HepG2 (cell line): ENCODE measurements around the gene ANK3. TPM values are rescaled to one million over a fixed set of nuclear protein-coding genes. Genes with fewer than 3 reads are reported as not detected.

Experiments
- ATAC-seq: fragments of 200-7000 bp; cut with Tn5 transposase; 3 replicates; pipeline ENCODE4 v1.9.1; 2020; ENCODE audit warnings: mild to moderate bottlenecking, moderate library complexity
- BruUV-seq: library from RNA; stranded (reverse); fragments of 400-500 nt; replicated peaks from 2 replicates; lab custom pipeline; 2021; lab: Mats Ljungman, UMichigan
- CTCF ChIA-PET: fragments of 300-600 bp; formaldehyde crosslinking; extraction: SDS; loops from one replicate; lab custom pipeline; 2021; ENCODE audit warnings: low total read pairs, inconsistent platforms, low intra/inter-chr PET ratio; lab: Yijun Ruan, JAX
- POLR2A ChIA-PET: fragments of 350-600 bp; sonication (Branson Sonifier 250); formaldehyde crosslinking; loops from one replicate; lab custom pipeline; 2020; ENCODE audit warnings: antibody characterized with exemption, inconsistent platforms; lab: Yijun Ruan, JAX
- DNase-seq: peaks from one replicate; pipeline ENCODE4 v3.0.0-alpha.2; 2015; ENCODE audit warnings: low spot score
- FAIRE-seq: peaks from 3 replicates; lab custom pipeline; 2011; peaks lifted over from hg19 to GRCh38; lab: Jason Lieb, UNC
- H2AFZ ChIP-seq: one replicate; pipeline ENCODE4 v1.6.1; 2011; ENCODE audit warnings: low read length, inconsistent platforms
- H3K27ac ChIP-seq: fragments of 300-600 bp; 3 replicates; pipeline ENCODE4 v1.8.0; 2011; ENCODE audit warnings: mixed run types, mild to moderate bottlenecking, mixed read lengths, low read length, inconsistent platforms; ENCODE audit not compliant: insufficient read depth; ENCODE audit errors: extremely low read length
- H3K27me3 ChIP-seq, 2 experiments: fragments of 200-600 bp in 1 of 2; 2 replicates in 1 of 2; 3 replicates in 1 of 2; pipeline versions ENCODE4 v1.6.0 to v1.8.0; 2011; ENCODE audit warnings: low read length in 2 of 2, mild to moderate bottlenecking in 2 of 2, moderate library complexity in 2 of 2, inconsistent platforms in 1 of 2; ENCODE audit not compliant: insufficient read depth in 2 of 2, control insufficient read depth in 1 of 2
- H3K36me3 ChIP-seq, 2 experiments: fragments of 200-600 bp in 1 of 2; replicated peaks in 1 of 2; 2 replicates in 1 of 2; 3 replicates in 1 of 2; pipeline versions ENCODE4 v1.5.1 to v1.8.0; 2011; ENCODE audit warnings: low read length in 2 of 2, inconsistent platforms in 1 of 2; ENCODE audit not compliant: insufficient read depth in 2 of 2, control insufficient read depth in 1 of 2
- H3K4me1 ChIP-seq: 2 replicates; pipeline ENCODE4 v1.5.1; 2012; ENCODE audit warnings: low read length, inconsistent platforms; ENCODE audit not compliant: insufficient read depth
- H3K4me2 ChIP-seq: 2 replicates; pipeline ENCODE4 v1.6.0; 2011; ENCODE audit warnings: low read depth, low read length, inconsistent platforms
- H3K4me3 ChIP-seq, 3 experiments: fragments of 200-600 bp in 1 of 3; sonication (generic), shearing (Covaris generic) in 1 of 3; replicated peaks in 1 of 3; 2 replicates each; pipeline ENCODE4 v1.5.1; 2011 to 2016; ENCODE audit warnings: low read length in 3 of 3, inconsistent platforms in 2 of 3, low read depth in 2 of 3, mild to moderate bottlenecking in 2 of 3, control low read depth in 1 of 3, mixed read lengths in 1 of 3; ENCODE audit not compliant: insufficient read depth in 1 of 3
- H3K79me2 ChIP-seq: one replicate; pipeline ENCODE4 v1.6.1; 2011; ENCODE audit warnings: low read length, inconsistent platforms; ENCODE audit not compliant: insufficient read depth
- H3K9ac ChIP-seq: 2 replicates; pipeline ENCODE4 v1.6.0; 2011; ENCODE audit warnings: mild to moderate bottlenecking, low read depth, low read length, inconsistent platforms; ENCODE audit not compliant: insufficient read depth
- H3K9me3 ChIP-seq: 2 replicates; pipeline ENCODE4 v1.5.1; 2012; ENCODE audit warnings: mild to moderate bottlenecking, low read length
- H4K20me1 ChIP-seq: 2 replicates; pipeline ENCODE4 v1.6.0; 2011; ENCODE audit warnings: inconsistent platforms, mild to moderate bottlenecking, low read length, moderate library complexity; ENCODE audit not compliant: insufficient read depth
- DMAP1 ChIP-seq: IDR thresholded peaks from 2 replicates; pipeline ENCODE4 v1.6.1; 2016
- FOXK2 ChIP-seq: fragments of 450-650 bp; IDR thresholded peaks from 2 replicates; pipeline ENCODE4 v1.6.1; 2016
- HNF1B ChIP-seq: sonication (generic); formaldehyde crosslinking; IDR thresholded peaks from 2 replicates; pipeline ENCODE4 v1.5.1; 2020; ENCODE audit warnings: mild to moderate bottlenecking, moderate library complexity, missing genetic modification reagents
- KIAA2018 ChIP-seq: sonication (generic); formaldehyde crosslinking; IDR thresholded peaks from 2 replicates; pipeline ENCODE4 v1.5.0; 2020; ENCODE audit warnings: mild to moderate bottlenecking, missing genetic modification reagents, borderline replicate concordance
- PAXIP1 ChIP-seq: sonication (generic); formaldehyde crosslinking; conservative IDR thresholded peaks from 2 replicates; pipeline ENCODE4 v1.4.0; 2020; ENCODE audit warnings: mild to moderate bottlenecking, missing genetic modification reagents, moderate library complexity
- ZNF17 ChIP-seq: sonication (generic); formaldehyde crosslinking; IDR thresholded peaks from 2 replicates; pipeline ENCODE4 v1.5.0; 2020; ENCODE audit warnings: mild to moderate bottlenecking, missing genetic modification reagents
- ZNF788 ChIP-seq: sonication (generic); formaldehyde crosslinking; IDR thresholded peaks from 2 replicates; pipeline ENCODE4 v1.5.0; 2020; ENCODE audit warnings: mild to moderate bottlenecking, missing genetic modification reagents, borderline replicate concordance
- WGBS: methylation state at CpG from one replicate; pipeline ENCODE4 v1.1.6; 2017; ENCODE audit warnings: low lambda C conversion rate; 5-methylcytosine and 5-hydroxymethylcytosine counted together
- in situ Hi-C: cut with HindIII; loops from 2 replicates; pipeline ENCODE4 v1.10.0; 2017; ENCODE audit warnings: low pct_unique_long_range_greater_than_20kb; ENCODE audit not compliant: extremely low pct_ligation_motif_present
- intact Hi-C: fragments of 100-400 bp; cut with micrococcal nuclease; formaldehyde crosslinking; loops from one replicate; pipeline ENCODE4 v1.10.0; 2022; ENCODE audit not compliant: unreplicated experiment
- polyA plus RNA-seq, 8 experiments: library from polyadenylated mRNA; depleted of rRNA in 3 of 8; stranded (reverse) in 7 of 8; unstranded in 1 of 8; fragments of >200 nt; fragmentation: Illumina TruSeq in 4 of 8; extraction: Trizol in 4 of 8; gene quantifications; 2 replicates each; pipeline versions ENCODE4 v1.2.1 to v1.2.3, GENCODE V29; 2011 to 2016; ENCODE audit warnings: low read depth in 4 of 8, missing spikeins in 1 of 8, mixed read lengths in 1 of 8; ENCODE audit not compliant: insufficient read depth in 1 of 8
- total RNA-seq, 5 experiments: library from RNA; depleted of rRNA; stranded (reverse); fragments of >200 nt; fragmentation: Illumina TruSeq; extraction: Trizol; gene quantifications; 2 replicates each; pipeline ENCODE4 v1.2.3, GENCODE V29; 2016; ENCODE audit warnings: low read depth in 1 of 5

ANK3 gene
- total and polyA plus RNA-seq, 2 of the 13 experiments (the other 11 are each of a cell fraction or from before 2014, with no cell fraction given) = not detected

GRCh38 chr10:60162631-60163030 lies 227.0 kb downstream of the ANK3 start (continued):
- TF ChIP-seq HNF1B (CRISPR knock-in tag) = no peak

- Histone ChIP-seq H3K4me3 (no peak overlapping the region), H3K36me3 (no peaks in the 10 kb centered on the region), H2AFZ (no peak overlapping the region), H3K27me3 (no peaks in the 10 kb centered on the region), H4K20me1 (no peaks in the 10 kb centered on the region), H3K27ac (no peak overlapping the region), H3K4me2 (no peak overlapping the region), H3K9ac (no peak overlapping the region), H3K9me3 (no peaks in the 10 kb centered on the region), H3K79me2 (no peaks in the 10 kb centered on the region), H3K4me1 (no peaks in the 10 kb centered on the region)
- POLR2A ChIA-PET = no interaction called here
- intact Hi-C loops = no loop called here
- FAIRE-seq (no peak), DNase-seq (no peak), ATAC-seq (no peak)
- 80% methylated on average over 1 of the region's 6 CpGs for WGBS
- CTCF ChIA-PET = no interaction called here
- in situ Hi-C loops = no loop called here
- BruUV-seq = no TSS peak
- TF ChIP-seq FOXK2 (no peak), ZNF788 (CRISPR knock-in tag) (no peak), PAXIP1 (CRISPR knock-in tag) (no peak), DMAP1 (CRISPR knock-in tag) (no peak), KIAA2018 (CRISPR knock-in tag) (no peak), ZNF17 (CRISPR knock-in tag) (no peak)
Measured at GRCh38 chr10:60155943-60156683, 233.6 kb downstream of the ANK3 start.
